Endothelial cell of umbilical vein (primary cell): Measurements from ENCODE around the gene NEMF. TPM values are rescaled to one million over a fixed set of nuclear protein-coding genes. Genes with fewer than 3 reads are reported as not detected.

ENCODE experiments used
- BruUV-seq: library from RNA; stranded (reverse); fragments of 400-500 nt; replicated peaks from 2 replicates; lab custom pipeline; 2021; lab: Mats Ljungman, UMichigan
- CTCF ChIA-PET: fragments of 300-600, 350-600 bp; sonication (Branson Sonifier 250); formaldehyde crosslinking; loops from one replicate; lab custom pipeline; 2021; ENCODE audit warnings: antibody characterized with exemption, inconsistent platforms; lab: Charles Lee
- POLR2A ChIA-PET: fragments of 300-600, 350-600 bp; sonication (Branson Sonifier 250); formaldehyde crosslinking; loops from one replicate; lab custom pipeline; 2021; ENCODE audit warnings: antibody characterized with exemption, inconsistent platforms; lab: Charles Lee
- DNase-seq: peaks from one replicate; pipeline ENCODE4 v3.0.0-alpha.2; 2011; ENCODE audit warnings: low read depth, low spot score
- FAIRE-seq: peaks from 2 replicates; lab custom pipeline; 2011; peaks lifted over from hg19 to GRCh38; lab: Jason Lieb, UNC
- H2AFZ ChIP-seq: 2 replicates; pipeline ENCODE4 v1.6.0; 2012; ENCODE audit warnings: low read depth, low read length, control low read depth, inconsistent platforms
- H3K27ac ChIP-seq: 2 replicates; pipeline ENCODE4 v1.5.1; 2011; ENCODE audit warnings: low read depth, mild to moderate bottlenecking, control low read depth, low read length, moderate library complexity; ENCODE audit not compliant: insufficient read depth
- H3K27me3 ChIP-seq, 2 experiments: 2 replicates each; pipeline versions ENCODE4 v1.6.0 to v1.6.1; 2011; ENCODE audit warnings: low read length in 2 of 2, mixed read lengths in 1 of 2; ENCODE audit not compliant: control insufficient read depth in 2 of 2, insufficient read depth in 2 of 2
- H3K36me3 ChIP-seq, 2 experiments: 2 replicates in 1 of 2; 3 replicates in 1 of 2; pipeline ENCODE4 v1.5.1; 2011; ENCODE audit warnings: low read length in 2 of 2, mild to moderate bottlenecking in 1 of 2, moderate library complexity in 1 of 2; ENCODE audit not compliant: control insufficient read depth in 2 of 2, insufficient read depth in 2 of 2; ENCODE audit errors: extremely low read depth in 1 of 2
- H3K4me1 ChIP-seq: 3 replicates; pipeline ENCODE4 v1.5.1; 2011; ENCODE audit warnings: mild to moderate bottlenecking, low read length; ENCODE audit not compliant: control insufficient read depth, insufficient read depth; ENCODE audit errors: extremely low read depth
- H3K4me2 ChIP-seq: 2 replicates; pipeline ENCODE4 v1.6.1; 2011; ENCODE audit warnings: low read length, control low read depth, mixed read lengths; ENCODE audit not compliant: insufficient read depth
- H3K4me3 ChIP-seq, 3 experiments: fragments of 200-600 bp in 1 of 3; sonication (generic), shearing (Covaris generic) in 1 of 3; replicated peaks in 1 of 3; 2 replicates each; pipeline ENCODE4 v1.5.1; 2011 to 2016; ENCODE audit warnings: control low read depth in 3 of 3, low read length in 3 of 3, mild to moderate bottlenecking in 2 of 3, inconsistent platforms in 1 of 3, low read depth in 1 of 3, moderate library complexity in 1 of 3; ENCODE audit not compliant: insufficient read depth in 1 of 3
- H3K79me2 ChIP-seq: 2 replicates; pipeline ENCODE4 v1.6.0; 2012; ENCODE audit warnings: low read length, inconsistent platforms; ENCODE audit not compliant: control insufficient read depth, insufficient read depth
- H3K9ac ChIP-seq: replicated peaks from 2 replicates; pipeline ENCODE3; 2011; ENCODE audit warnings: low read length, control low read depth; ENCODE audit not compliant: insufficient read depth; ENCODE audit errors: extremely low read depth
- H3K9me1 ChIP-seq: replicated peaks from 3 replicates; pipeline ENCODE4 v1.6.0; 2011; ENCODE audit warnings: mild to moderate bottlenecking, low read length; ENCODE audit not compliant: control insufficient read depth, insufficient read depth; ENCODE audit errors: extremely low read depth
- H3K9me3 ChIP-seq: replicated peaks from 2 replicates; pipeline ENCODE4 v1.5.1; 2012; ENCODE audit warnings: low read length, inconsistent platforms; ENCODE audit not compliant: control insufficient read depth, insufficient read depth
- H4K20me1 ChIP-seq: replicated peaks from 2 replicates; pipeline ENCODE3; 2011; ENCODE audit warnings: mild to moderate bottlenecking, low read length; ENCODE audit not compliant: control insufficient read depth, insufficient read depth; ENCODE audit errors: extremely low read depth
- CTCF ChIP-seq, 2 donors: IDR thresholded peaks; 1 replicate in 1 of 2; 2 replicates in 1 of 2; pipeline ENCODE4 v1.5.1; 2011; ENCODE audit warnings: low read length in 2 of 2, mild to moderate bottlenecking in 2 of 2, moderate library complexity in 2 of 2, control low read depth in 1 of 2, inconsistent platforms in 1 of 2, low read depth in 1 of 2; ENCODE audit not compliant: insufficient read depth in 1 of 2; ENCODE audit errors: extremely low read depth in 1 of 2
- EZH2 ChIP-seq: IDR thresholded peaks from 2 replicates; pipeline ENCODE4 v1.6.1; 2012; ENCODE audit warnings: borderline replicate concordance, low read depth, mild to moderate bottlenecking, moderate library complexity, low read length, inconsistent platforms; ENCODE audit not compliant: severe bottlenecking
- FOS ChIP-seq: IDR thresholded peaks from 2 replicates; pipeline ENCODE4 v1.6.1; 2011; ENCODE audit warnings: mild to moderate bottlenecking, low read length, moderate library complexity, borderline replicate concordance; ENCODE audit not compliant: insufficient read depth
- GATA2 ChIP-seq: IDR thresholded peaks from 2 replicates; pipeline ENCODE4 v1.7.0; 2011; ENCODE audit warnings: low read depth, mild to moderate bottlenecking, moderate library complexity, mixed read lengths, low read length; ENCODE audit not compliant: insufficient read length, insufficient read depth
- JUN ChIP-seq: IDR thresholded peaks from 2 replicates; pipeline ENCODE4 v1.6.1; 2011; ENCODE audit warnings: borderline replicate concordance, low read depth; ENCODE audit not compliant: insufficient read length, insufficient read depth
- MYC ChIP-seq: IDR thresholded peaks from one replicate; pipeline ENCODE4 v1.6.1; 2011; ENCODE audit warnings: mild to moderate bottlenecking, low read depth, low read length
- POLR2A ChIP-seq: IDR thresholded peaks from 2 replicates; pipeline ENCODE4 v1.6.1; 2012; ENCODE audit warnings: low read depth, mild to moderate bottlenecking, control low read depth, low read length
- POLR2AphosphoS5 ChIP-seq: IDR thresholded peaks from 2 replicates; pipeline ENCODE4 v1.6.1; 2012; ENCODE audit warnings: low read depth, mild to moderate bottlenecking, control low read depth, low read length, moderate library complexity; ENCODE audit not compliant: insufficient read depth
- dilution Hi-C: fragments of 300-500 bp; cut with MboI; formaldehyde crosslinking; loops from one replicate; pipeline ENCODE4 v1.15.0; 2019; ENCODE audit warnings: low sequenced_read_pairs; ENCODE audit not compliant: extremely low pct_ligation_motif_present
- intact Hi-C: fragments of 100-400 bp; cut with micrococcal nuclease; formaldehyde crosslinking; loops from one replicate; pipeline ENCODE4 v1.10.0; 2022
- polyA plus RNA-seq, 4 experiments: library from polyadenylated mRNA; depleted of rRNA in 3 of 4; stranded (reverse) in 3 of 4; unstranded in 1 of 4; fragments of >200 nt; gene quantifications; 2 replicates each; pipeline versions ENCODE4 v1.2.1 to v1.2.3, GENCODE V29; 2011 to 2012; ENCODE audit warnings: missing spikeins in 1 of 4
- total RNA-seq: library from RNA; stranded (reverse); gene quantifications from 2 replicates; pipeline ENCODE4 v1.2.3, GENCODE V29; 2021
- TF ChIP-seq, protein P1 (sequence below): IDR thresholded peaks from 2 replicates; pipeline ENCODE4 v1.6.1; 2011; ENCODE audit not compliant: insufficient read depth, insufficient read length

Gene NEMF
- total and polyA plus RNA-seq, 2 donors (not counting 3 experiments of a cell fraction or from before 2014, with no cell fraction given), result 12.2 to 71.4 TPM

- H3K27ac ChIP-seq, result peak overlapping the region; percentile 77
- BruUV-seq, result no TSS peak
- H3K4me1 ChIP-seq, result peaks cover 15% of the 10 kb centered on the region
- no peaks in the 10 kb centered on the region for H3K9me3 ChIP-seq
- no peak for FAIRE-seq
- H3K4me2 ChIP-seq, result peak overlapping the region; percentile 96
- H3K4me3 ChIP-seq, result peak overlapping the region; percentile 59 to 91 (median 73)
- TF ChIP-seq EZH2 (no peak), CTCF (IDR thresholded peaks at IDR 0.05; ENCODE audit: extremely low read depth in 1 of 2, insufficient read depth in 1 of 2, low read depth in 1 of 2, low read length in 2 of 2) (no peak), GATA2 (no peak), JUN (no peak), POLR2A (no peak), MYC (no peak), POLR2AphosphoS5 (no peak), FOS (no peak)
- TF ChIP-seq, protein P1, sequence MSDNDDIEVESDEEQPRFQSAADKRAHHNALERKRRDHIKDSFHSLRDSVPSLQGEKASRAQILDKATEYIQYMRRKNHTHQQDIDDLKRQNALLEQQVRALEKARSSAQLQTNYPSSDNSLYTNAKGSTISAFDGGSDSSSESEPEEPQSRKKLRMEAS, result no peak
- POLR2A ChIA-PET, result interaction anchor here (0.6 to 2.3 kb wide), 4 partner anchors 8 to 94 kb away, joined by 3 to 9 read pairs (median 5); partner anchors contain the start of genes KLHDC2 and NEMF
- H3K79me2 ChIP-seq, result no peaks in the 10 kb centered on the region
- CTCF ChIA-PET, result interaction anchor here (0.6 to 11.0 kb wide), 42 partner anchors 9 to 744 kb away, joined by 3 to 242 read pairs (median 5); partner anchors contain the start of genes ARF6, ATL1, DNAAF2 and KLHDC2
- no peak for DNase-seq
- H2AFZ ChIP-seq, result peak overlapping the region; percentile 98
- intact Hi-C loops, result loop anchor here (1.0 to 2.0 kb wide), 3 partner anchors 8 to 671 kb away; partner anchors contain the start of genes MAP4K5 and SOS2
- peak overlapping the region; percentile 94 for H3K9ac ChIP-seq
- no peaks in the 10 kb centered on the region for H3K36me3 ChIP-seq
- no peaks in the 10 kb centered on the region for H3K27me3 ChIP-seq
- H3K9me1 ChIP-seq, result no peaks in the 10 kb centered on the region
- dilution Hi-C loops, result loop anchor here (10.0 kb wide), 1 partner anchor 243 kb away; no protein-coding TSS in a partner anchor
- H4K20me1 ChIP-seq, result no peaks in the 10 kb centered on the region
Measured at GRCh38 chr14:49861699-49862088, 9.1 kb upstream of the NEMF start.
